MCF 10A (cell line): ENCODE results near the gene C22orf23. TPM values are rescaled to one million over a fixed set of nuclear protein-coding genes. Genes with fewer than 3 reads are reported as not detected.
"Not testable (repeated sequence)": the region's sequence is repeated elsewhere in the genome, so short reads cannot be mapped to it uniquely, and the experiment has no call there.

ENCODE experiments used
- BruUV-seq: library from RNA; stranded (reverse); fragments of 400-500 nt; replicated peaks from 2 replicates; lab custom pipeline; 2021; lab: Mats Ljungman, UMichigan
- CTCF ChIA-PET: fragments of 300-600 bp; sonication (Branson Sonifier 250); formaldehyde crosslinking; extraction: SDS; loops from one replicate; lab custom pipeline; 2021; ENCODE audit warnings: antibody characterized with exemption, inconsistent platforms; lab: Yijun Ruan, JAX
- POLR2A ChIA-PET: fragments of 300-600, 350-650 bp; sonication (Branson Sonifier 250); formaldehyde crosslinking; extraction: SDS; loops from one replicate; lab custom pipeline; 2020; ENCODE audit warnings: antibody characterized with exemption, inconsistent platforms; lab: Yijun Ruan, JAX
- DNase-seq: peaks from one replicate; pipeline ENCODE4 v3.0.0-alpha.2; 2018; ENCODE audit not compliant: unreplicated experiment
- H3K27ac Mint-ChIP-seq: one replicate; pipeline ENCODE4 v1.8.0; 2022; ENCODE audit warnings: mild to moderate bottlenecking, low read depth, mixed read lengths; ENCODE audit not compliant: unreplicated experiment
- H3K27me3 Mint-ChIP-seq: one replicate; pipeline ENCODE4 v1.8.0; 2022; ENCODE audit warnings: mixed read lengths; ENCODE audit not compliant: insufficient read depth, unreplicated experiment
- H3K36me3 Mint-ChIP-seq: one replicate; pipeline ENCODE4 v1.8.0; 2022; ENCODE audit warnings: mild to moderate bottlenecking, moderate library complexity, mixed read lengths; ENCODE audit not compliant: insufficient read depth, unreplicated experiment
- H3K4me1 Mint-ChIP-seq: one replicate; pipeline ENCODE4 v1.8.0; 2022; ENCODE audit warnings: mixed read lengths; ENCODE audit not compliant: insufficient read depth, unreplicated experiment
- H3K4me3 Mint-ChIP-seq: one replicate; pipeline ENCODE4 v1.8.0; 2022; ENCODE audit warnings: mild to moderate bottlenecking, moderate library complexity, mixed read lengths; ENCODE audit not compliant: unreplicated experiment
- H3K9me3 Mint-ChIP-seq: one replicate; pipeline ENCODE4 v1.8.0; 2022; ENCODE audit warnings: mixed read lengths; ENCODE audit not compliant: unreplicated experiment
- intact Hi-C: fragments of 100-400 bp; cut with micrococcal nuclease; formaldehyde crosslinking; loops from 2 replicates; pipeline ENCODE4 v1.14.1; 2022
- total RNA-seq: library from RNA; stranded (reverse); gene quantifications from 2 replicates; pipeline ENCODE4 v1.2.3, GENCODE V29; 2022
- TF ChIP-seq, protein P1 (sequence below): fragments of 200-600 bp; IDR thresholded peaks from one replicate; pipeline ENCODE4 v1.8.0; 2022; ENCODE audit warnings: antibody characterized with exemption, mild to moderate bottlenecking; ENCODE audit not compliant: unreplicated experiment

The C22orf23 gene
- total RNA-seq, 1 experiment from 2014 or later: not detected

- peaks cover 18% of the 10 kb centered on the region for H3K4me1 Mint-ChIP-seq
- peaks cover 72% of the 10 kb centered on the region for H3K36me3 Mint-ChIP-seq
- no peak overlapping the region for H3K27ac Mint-ChIP-seq
- intact Hi-C loops: no loop called here
- CTCF ChIA-PET: interaction anchor here (0.6 to 0.7 kb wide), 3 partner anchors 140 to 1044 kb away, joined by 3 read pairs; no protein-coding TSS in a partner anchor
- H3K4me3 Mint-ChIP-seq: no peak overlapping the region
- no peaks in the 10 kb centered on the region for H3K9me3 Mint-ChIP-seq
- POLR2A ChIA-PET: no interaction called here
- TF ChIP-seq, protein P1, sequence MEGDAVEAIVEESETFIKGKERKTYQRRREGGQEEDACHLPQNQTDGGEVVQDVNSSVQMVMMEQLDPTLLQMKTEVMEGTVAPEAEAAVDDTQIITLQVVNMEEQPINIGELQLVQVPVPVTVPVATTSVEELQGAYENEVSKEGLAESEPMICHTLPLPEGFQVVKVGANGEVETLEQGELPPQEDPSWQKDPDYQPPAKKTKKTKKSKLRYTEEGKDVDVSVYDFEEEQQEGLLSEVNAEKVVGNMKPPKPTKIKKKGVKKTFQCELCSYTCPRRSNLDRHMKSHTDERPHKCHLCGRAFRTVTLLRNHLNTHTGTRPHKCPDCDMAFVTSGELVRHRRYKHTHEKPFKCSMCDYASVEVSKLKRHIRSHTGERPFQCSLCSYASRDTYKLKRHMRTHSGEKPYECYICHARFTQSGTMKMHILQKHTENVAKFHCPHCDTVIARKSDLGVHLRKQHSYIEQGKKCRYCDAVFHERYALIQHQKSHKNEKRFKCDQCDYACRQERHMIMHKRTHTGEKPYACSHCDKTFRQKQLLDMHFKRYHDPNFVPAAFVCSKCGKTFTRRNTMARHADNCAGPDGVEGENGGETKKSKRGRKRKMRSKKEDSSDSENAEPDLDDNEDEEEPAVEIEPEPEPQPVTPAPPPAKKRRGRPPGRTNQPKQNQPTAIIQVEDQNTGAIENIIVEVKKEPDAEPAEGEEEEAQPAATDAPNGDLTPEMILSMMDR: no peak
- BruUV-seq: no TSS peak
- H3K27me3 Mint-ChIP-seq: no peaks in the 10 kb centered on the region
- DNase-seq: no peak
Measured at GRCh38 chr22:37957232-37957631, 3.8 kb upstream of the C22orf23 start.

DNA sequence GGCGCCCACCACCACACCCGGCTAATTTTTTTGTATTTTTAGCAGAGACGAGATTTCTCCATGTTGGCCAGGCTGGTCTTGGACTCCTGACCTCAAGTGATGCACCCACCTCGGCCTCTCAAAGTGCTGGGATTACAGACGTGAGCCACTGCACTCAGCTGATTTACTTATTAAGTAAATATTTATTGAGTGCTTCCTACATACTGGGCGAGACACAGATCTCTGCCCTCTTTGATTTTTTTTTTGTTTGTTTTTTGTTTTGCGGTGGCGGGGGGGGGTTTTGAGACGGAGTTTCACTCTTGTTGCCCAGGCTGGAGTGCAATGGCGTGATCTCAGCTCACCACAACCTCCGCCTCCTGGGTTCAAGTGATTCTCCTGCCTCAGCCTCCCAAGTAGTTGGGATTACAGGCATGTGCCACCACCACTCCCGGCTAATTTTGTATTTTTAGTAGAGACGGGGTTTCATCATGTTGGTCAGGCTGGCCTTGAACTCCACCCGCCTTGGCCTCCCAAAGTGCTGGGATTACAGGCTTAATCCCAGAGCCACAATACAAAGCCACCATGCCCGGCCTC lies 2.5 kb upstream of the C22orf23 start:
- Mint-ChIP-seq H3K4me1 (peaks cover 18% of the 10 kb centered on the region), H3K36me3 (peaks cover 64% of the 10 kb centered on the region)
- H3K27me3 Mint-ChIP-seq, H3K4me3 Mint-ChIP-seq, DNase-seq, H3K27ac Mint-ChIP-seq, H3K9me3 Mint-ChIP-seq, intact Hi-C loops, BruUV-seq: not testable (repeated sequence)
- CTCF ChIA-PET: interaction anchor here (1.3 kb wide), 1 partner anchor 10 kb away, joined by 7 read pairs; no protein-coding TSS in a partner anchor
- POLR2A ChIA-PET: interaction anchor here (0.7 to 3.4 kb wide), 4 partner anchors 9 to 50 kb away, joined by 3 to 32 read pairs (median 14); partner anchors contain the start of gene MICALL1

DNA sequence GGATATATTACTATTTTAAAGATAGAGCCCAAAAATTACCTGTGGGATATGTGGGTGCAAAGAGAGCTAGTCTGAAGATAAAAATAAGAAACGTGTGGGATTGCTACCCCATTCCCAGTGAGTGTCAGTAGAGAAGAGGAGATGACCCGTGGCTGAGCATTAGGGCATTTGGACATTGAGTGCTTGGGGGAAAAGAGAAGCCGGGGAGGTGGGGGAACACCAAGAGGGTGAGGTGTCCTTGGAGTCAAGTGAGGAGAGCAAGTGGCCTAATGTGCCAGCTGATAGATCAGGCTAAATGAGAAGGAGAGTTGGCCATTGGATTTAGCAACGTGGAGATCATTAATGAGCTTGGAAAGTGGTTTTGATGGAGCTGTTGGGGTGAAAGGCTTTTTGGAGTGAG lies 1.3 kb upstream of the C22orf23 start:
- Mint-ChIP-seq H3K27ac (peak overlapping the region; percentile 84), H3K4me3 (peak overlapping the region; percentile 76), H3K9me3 (no peaks in the 10 kb centered on the region), H3K36me3 (peaks cover 53% of the 10 kb centered on the region), H3K27me3 (no peaks in the 10 kb centered on the region), H3K4me1 (peaks cover 18% of the 10 kb centered on the region)
- TF ChIP-seq, protein P1: no peak
- ChIA-PET POLR2A (interaction anchor here (0.6 to 3.9 kb wide), 13 partner anchors 8 to 353 kb away, joined by 3 to 32 read pairs (median 6); partner anchors contain the start of genes ANKRD54 and MICALL1), CTCF (interaction anchor here (0.6 to 2.1 kb wide), 8 partner anchors 10 to 93 kb away, joined by 3 to 10 read pairs (median 4); no protein-coding TSS in a partner anchor)
- intact Hi-C loops: no loop called here
- no TSS peak for BruUV-seq
- no peak for DNase-seq

GRCh38 chr22:37953062-37953436 lies 352 bp downstream of the C22orf23 start:
- peaks cover 17% of the 10 kb centered on the region for H3K4me1 Mint-ChIP-seq
- peak overlapping the region; percentile 84 for H3K27ac Mint-ChIP-seq
- H3K27me3 Mint-ChIP-seq: no peaks in the 10 kb centered on the region
- peaks cover 36% of the 10 kb centered on the region for H3K36me3 Mint-ChIP-seq
- POLR2A ChIA-PET: interaction anchor here (0.7 to 3.9 kb wide), 17 partner anchors 10 to 294 kb away, joined by 3 to 32 read pairs (median 7); partner anchors contain the start of genes ANKRD54, GCAT, MICALL1 and PDXP
- intact Hi-C loops: loop anchor here (1.0 kb wide), 1 partner anchor 19 kb away; no protein-coding TSS in a partner anchor
- CTCF ChIA-PET: interaction anchor here (0.6 to 2.1 kb wide), 7 partner anchors 19 to 88 kb away, joined by 3 to 10 read pairs (median 4); no protein-coding TSS in a partner anchor
- BruUV-seq: no TSS peak
- H3K4me3 Mint-ChIP-seq: peak overlapping the region; percentile 76
- no peaks in the 10 kb centered on the region for H3K9me3 Mint-ChIP-seq
- TF ChIP-seq, protein P1: no peak
- DNase-seq: no peak

DNA sequence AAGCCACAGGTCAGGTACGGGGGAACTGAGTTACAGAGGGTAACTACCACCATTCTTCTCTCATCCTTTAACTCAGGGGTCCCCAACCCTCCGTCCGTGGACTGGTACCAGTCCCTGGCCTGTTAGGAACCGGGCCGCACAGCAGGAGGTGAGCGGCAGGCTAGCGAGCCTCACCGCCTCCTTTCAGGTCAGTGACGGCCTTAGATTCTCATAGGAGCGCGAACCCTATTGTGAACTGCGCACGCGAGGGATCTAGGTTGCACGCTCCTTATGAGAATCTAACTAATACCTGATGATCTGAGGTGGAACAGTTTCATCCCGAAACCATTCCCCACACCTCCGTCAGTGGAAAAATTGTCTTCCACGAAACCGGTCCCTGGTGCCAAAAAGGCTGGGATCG lies 772 bp downstream of the C22orf23 start:
- ChIA-PET CTCF (interaction anchor here (0.9 to 1.5 kb wide), 4 partner anchors 19 to 87 kb away, joined by 3 to 6 read pairs (median 4); partner anchors contain the start of gene MICALL1), POLR2A (interaction anchor here (0.7 to 3.9 kb wide), 8 partner anchors 10 to 319 kb away, joined by 3 to 27 read pairs (median 9); partner anchors contain the start of genes ANKRD54 and GCAT)
- H3K27ac Mint-ChIP-seq: peak overlapping the region; percentile 84
- intact Hi-C loops: loop anchor here (1.0 kb wide), 1 partner anchor 18 kb away; no protein-coding TSS in a partner anchor
- H3K9me3 Mint-ChIP-seq, BruUV-seq, DNase-seq, H3K27me3 Mint-ChIP-seq: not testable (repeated sequence)
- peaks cover 13% of the 10 kb centered on the region for H3K4me1 Mint-ChIP-seq
- peak overlapping the region; percentile 76 for H3K4me3 Mint-ChIP-seq
- peaks cover 32% of the 10 kb centered on the region for H3K36me3 Mint-ChIP-seq
